Liver (tissue), 9 donors: ENCODE data around the gene CPA1. TPM values are rescaled to one million over a fixed set of nuclear protein-coding genes. Genes with fewer than 3 reads are reported as not detected.

ENCODE experiments used
- DNase-seq: peaks from one replicate; pipeline ENCODE4 v3.0.0-alpha.2; 2017; ENCODE audit warnings: low spot score
- H3K27ac ChIP-seq, 2 donors: one replicate each; pipeline ENCODE4 v1.7.0; 2013; ENCODE audit warnings: inconsistent platforms in 2 of 2, low read length in 2 of 2, control low read depth in 1 of 2, low read depth in 1 of 2, mild to moderate bottlenecking in 1 of 2
- H3K27me3 ChIP-seq, 4 donors: one replicate each; pipeline versions ENCODE4 v1.6.1 to v1.7.0; 2013; ENCODE audit warnings: low read length in 3 of 4, inconsistent platforms in 1 of 4, mild to moderate bottlenecking in 1 of 4, moderate library complexity in 1 of 4; ENCODE audit not compliant: control insufficient read depth in 4 of 4, insufficient read depth in 4 of 4
- H3K36me3 ChIP-seq, 4 donors: one replicate each; pipeline versions ENCODE4 v1.6.1 to v1.7.0; 2013; ENCODE audit warnings: low read length in 3 of 4, mild to moderate bottlenecking in 3 of 4, low read depth in 1 of 4, moderate library complexity in 1 of 4; ENCODE audit not compliant: control insufficient read depth in 4 of 4, insufficient read depth in 3 of 4
- H3K4me1 ChIP-seq, 4 donors: one replicate each; pipeline versions ENCODE4 v1.6.1 to v1.7.0; 2013; ENCODE audit warnings: low read length in 3 of 4, mild to moderate bottlenecking in 3 of 4, moderate library complexity in 1 of 4; ENCODE audit not compliant: control insufficient read depth in 4 of 4, insufficient read depth in 4 of 4
- H3K4me3 ChIP-seq, 3 donors: one replicate each; pipeline versions ENCODE4 v1.6.1 to v1.7.0; 2013; ENCODE audit warnings: low read length in 3 of 3, control low read depth in 1 of 3, low read depth in 1 of 3, mild to moderate bottlenecking in 1 of 3
- H3K9ac ChIP-seq, 2 donors: one replicate each; pipeline ENCODE4 v1.7.0; 2013; ENCODE audit warnings: low read length in 2 of 2, mild to moderate bottlenecking in 2 of 2, moderate library complexity in 2 of 2, control low read depth in 1 of 2, low read depth in 1 of 2
- H3K9me3 ChIP-seq, 4 donors: one replicate each; pipeline versions ENCODE4 v1.6.1 to v1.7.0; 2013; ENCODE audit warnings: low read length in 3 of 4; ENCODE audit not compliant: control insufficient read depth in 4 of 4
- ATF3 ChIP-seq: IDR thresholded peaks from 2 replicates; pipeline ENCODE4 v1.6.1; 2016; ENCODE audit warnings: antibody characterized with exemption
- CTCF ChIP-seq: fragments of 150-350 bp; IDR thresholded peaks from 2 replicates; pipeline ENCODE4 v1.5.1; 2017; ENCODE audit warnings: improper control_type of control experiment, low read depth, low read length; ENCODE audit not compliant: missing input control
- EGR1 ChIP-seq, 2 donors: IDR thresholded peaks; 2 replicates each; pipeline ENCODE4 v1.6.1; 2016 to 2018; ENCODE audit warnings: antibody characterized with exemption in 2 of 2, low read depth in 2 of 2
- FOXA1 ChIP-seq: IDR thresholded peaks from 2 replicates; pipeline ENCODE4 v1.6.1; 2016; ENCODE audit warnings: antibody characterized with exemption
- FOXA2 ChIP-seq: IDR thresholded peaks from 2 replicates; pipeline ENCODE4 v1.6.1; 2016; ENCODE audit warnings: antibody characterized with exemption
- GABPA ChIP-seq, 2 donors: IDR thresholded peaks in 1 of 2; conservative IDR thresholded peaks in 1 of 2; 2 replicates each; pipeline ENCODE4 v1.6.1; 2016; ENCODE audit warnings: antibody characterized with exemption in 2 of 2, mild to moderate bottlenecking in 1 of 2, moderate library complexity in 1 of 2
- HNF4A ChIP-seq, 2 donors: conservative IDR thresholded peaks; 2 replicates each; pipeline ENCODE4 v1.6.1; 2016; ENCODE audit warnings: antibody characterized with exemption in 2 of 2, mild to moderate bottlenecking in 2 of 2
- JUND ChIP-seq, 2 donors: IDR thresholded peaks; 2 replicates each; pipeline ENCODE4 v1.6.1; 2016; ENCODE audit warnings: antibody characterized with exemption in 2 of 2
- MAX ChIP-seq: IDR thresholded peaks from 2 replicates; pipeline ENCODE4 v1.6.1; 2016; ENCODE audit warnings: antibody characterized with exemption
- NR2F2 ChIP-seq: IDR thresholded peaks from 2 replicates; pipeline ENCODE4 v1.6.1; 2016; ENCODE audit warnings: antibody characterized with exemption
- RAD21 ChIP-seq, 2 donors: IDR thresholded peaks; 2 replicates each; pipeline ENCODE4 v1.6.1; 2016; ENCODE audit warnings: antibody characterized with exemption in 2 of 2, mild to moderate bottlenecking in 2 of 2
- REST ChIP-seq: IDR thresholded peaks from 2 replicates; pipeline ENCODE4 v1.6.1; 2016; ENCODE audit warnings: antibody characterized with exemption, mild to moderate bottlenecking
- RXRA ChIP-seq, 2 donors: IDR thresholded peaks; 2 replicates each; pipeline ENCODE4 v1.6.1; 2017 to 2018; ENCODE audit warnings: antibody characterized with exemption in 2 of 2, mild to moderate bottlenecking in 1 of 2
- TAF1 ChIP-seq: conservative IDR thresholded peaks from 2 replicates; pipeline ENCODE4 v1.6.1; 2016; ENCODE audit warnings: antibody characterized with exemption, mild to moderate bottlenecking
- YY1 ChIP-seq: IDR thresholded peaks from 2 replicates; pipeline ENCODE4 v1.6.1; 2016; ENCODE audit warnings: antibody characterized with exemption, mild to moderate bottlenecking
- ZBTB33 ChIP-seq: IDR thresholded peaks from 2 replicates; pipeline ENCODE4 v1.6.1; 2016; ENCODE audit warnings: antibody characterized with exemption
- WGBS: extraction: QIAGEN DNeasy Blood & Tissue Kit; methylation state at CpG from one replicate; pipeline ENCODE4 v1.1.7; 2013; 5-methylcytosine and 5-hydroxymethylcytosine counted together
- polyA plus RNA-seq, 2 donors: library from polyadenylated mRNA; stranded (reverse) in 1 of 2; unstranded in 1 of 2; fragments of 200-250 nt in 1 of 2; fragments of >200 nt in 1 of 2; fragmentation: Nextera tagmentation in 1 of 2; extraction: Ambion mirVana in 1 of 2; gene quantifications; one replicate each; pipeline versions ENCODE4 v1.2.1 to v1.2.3, GENCODE V29; 2013 to 2015
- total RNA-seq, 2 donors: library from RNA; depleted of rRNA; stranded (reverse); fragments of >200 nt; gene quantifications; one replicate each; pipeline ENCODE4 v1.2.3, GENCODE V29; 2014
- donor health status: healthy.
- donor health status: healthy.
- donor health status: healthy.
- donor health status: healthy.
- donor health status: healthy.

Gene CPA1
- total and polyA plus RNA-seq, 4 donors, result 0.07 to 0.42 TPM; not detected in 2

- no peaks in the 10 kb centered on the region for H3K27me3 ChIP-seq
- TF ChIP-seq NR2F2 (no peak), FOXA2 (no peak), MAX (no peak), RAD21 (IDR thresholded peaks at IDR 0.05) (no peak), HNF4A (conservative IDR thresholded peaks at IDR 0.05) (no peak), GABPA (IDR thresholded peaks at IDR 0.05 in 1 of 2, conservative IDR thresholded peaks at IDR 0.05 in 1 of 2) (no peak), JUND (IDR thresholded peaks at IDR 0.05) (no peak), YY1 (no peak), RXRA (IDR thresholded peaks at IDR 0.05) (no peak), REST (no peak), EGR1 (IDR thresholded peaks at IDR 0.05; ENCODE audit: low read depth in 2 of 2) (no peak), ATF3 (no peak), TAF1 (no peak), CTCF (no peak), FOXA1 (no peak)
- no peak overlapping the region for H3K27ac ChIP-seq
- no peak overlapping the region for H3K9ac ChIP-seq
- no peak for DNase-seq
- no peaks in the 10 kb centered on the region for H3K36me3 ChIP-seq
- 85% methylated on average over 10 of the region's 10 CpGs for WGBS
- H3K9me3 ChIP-seq, result no peaks in the 10 kb centered on the region
- H3K4me3 ChIP-seq, result no peak overlapping the region
- H3K4me1 ChIP-seq, result no peaks in the 10 kb centered on the region
Measured at GRCh38 chr7:130393841-130394411, 13.6 kb downstream of the CPA1 start.

GRCh38 chr7:130394421-130395195, 14.3 kb downstream of the CPA1 start:
- Histone ChIP-seq H3K4me1 (no peaks in the 10 kb centered on the region), H3K36me3 (no peaks in the 10 kb centered on the region), H3K4me3 (no peak overlapping the region), H3K9ac (no peak overlapping the region), H3K27ac (no peak overlapping the region), H3K9me3 (no peaks in the 10 kb centered on the region), H3K27me3 (no peaks in the 10 kb centered on the region)
- TF ChIP-seq REST, result no peak
- no peak for TF ChIP-seq RXRA (IDR thresholded peaks at IDR 0.05)
- no peak for TF ChIP-seq HNF4A (conservative IDR thresholded peaks at IDR 0.05)
- TF ChIP-seq MAX, result no peak
- no peak for TF ChIP-seq FOXA1
- TF ChIP-seq ATF3, result no peak
- no peak for TF ChIP-seq FOXA2
- TF ChIP-seq NR2F2, result no peak
- no peak for TF ChIP-seq JUND (IDR thresholded peaks at IDR 0.05)
- TF ChIP-seq ZBTB33, result no peak
- DNase-seq, result no peak
- WGBS, result 80% methylated on average over 7 of the region's 7 CpGs
